Mesendoderm (in vitro differentiated cells): ENCODE results near the gene FKBP2.

Experiments
- DNase-seq: peaks from one replicate; pipeline ENCODE4 v3.0.0; 2013
- H2AK5ac ChIP-seq: 2 replicates; pipeline ENCODE4 v1.6.1; 2013; ENCODE audit warnings: low read length, inconsistent platforms
- H2BK120ac ChIP-seq: 2 replicates; pipeline ENCODE4 v1.6.1; 2013; ENCODE audit warnings: low read depth, mild to moderate bottlenecking, low read length, moderate library complexity, mixed read lengths
- H2BK15ac ChIP-seq: replicated peaks from 2 replicates; pipeline ENCODE4 v1.6.1; 2013; ENCODE audit warnings: low read depth, mild to moderate bottlenecking, moderate library complexity
- H2BK5ac ChIP-seq: 2 replicates; pipeline ENCODE4 v1.6.1; 2013; ENCODE audit warnings: low read length, inconsistent platforms
- H3K18ac ChIP-seq: 2 replicates; pipeline ENCODE4 v1.6.1; 2013; ENCODE audit warnings: mild to moderate bottlenecking, low read length, mixed read lengths
- H3K23ac ChIP-seq: one replicate; pipeline ENCODE4 v1.6.1; 2013; ENCODE audit warnings: low read length
- H3K27ac ChIP-seq: 2 replicates; pipeline ENCODE4 v1.5.1; 2013; ENCODE audit warnings: low read depth, mild to moderate bottlenecking, inconsistent platforms, low read length, moderate library complexity
- H3K27me3 ChIP-seq: 2 replicates; pipeline ENCODE4 v1.6.1; 2013; ENCODE audit warnings: low read length, control low read depth, mild to moderate bottlenecking, inconsistent platforms; ENCODE audit not compliant: insufficient read depth, poor library complexity
- H3K36me3 ChIP-seq: 2 replicates; pipeline ENCODE4 v1.6.1; 2013; ENCODE audit warnings: low read length, inconsistent platforms; ENCODE audit not compliant: control insufficient read depth, insufficient read depth
- H3K4ac ChIP-seq: one replicate; pipeline ENCODE4 v1.6.1; 2013; ENCODE audit warnings: low read depth, mild to moderate bottlenecking, low read length, moderate library complexity
- H3K4me1 ChIP-seq: 2 replicates; pipeline ENCODE4 v1.6.1; 2013; ENCODE audit warnings: low read depth, low read length, inconsistent platforms; ENCODE audit not compliant: control insufficient read depth
- H3K4me2 ChIP-seq: 2 replicates; pipeline ENCODE4 v1.6.1; 2013; ENCODE audit warnings: low read length
- H3K4me3 ChIP-seq: 2 replicates; pipeline ENCODE4 v1.5.1; 2013; ENCODE audit warnings: mild to moderate bottlenecking, low read length
- H3K56ac ChIP-seq: one replicate; pipeline ENCODE4 v1.6.1; 2013; ENCODE audit warnings: low read length
- H3K79me1 ChIP-seq: 2 replicates; pipeline ENCODE4 v1.6.1; 2013; ENCODE audit warnings: low read length, inconsistent platforms
- H3K79me2 ChIP-seq: 2 replicates; pipeline ENCODE4 v1.6.1; 2013; ENCODE audit warnings: mild to moderate bottlenecking, low read length; ENCODE audit not compliant: control insufficient read depth, insufficient read depth
- H3K9ac ChIP-seq: 2 replicates; pipeline ENCODE4 v1.6.1; 2013; ENCODE audit warnings: low read length, inconsistent platforms
- H4K5ac ChIP-seq: one replicate; pipeline ENCODE4 v1.6.1; 2013; ENCODE audit warnings: low read length
- H4K8ac ChIP-seq: one replicate; pipeline ENCODE4 v1.6.1; 2013; ENCODE audit warnings: low read depth, mild to moderate bottlenecking, control low read depth, low read length, moderate library complexity
- WGBS: extraction: QIAGEN DNeasy Blood & Tissue Kit; methylation state at CpG from one replicate; pipeline ENCODE4 v1.1.7; 2013; ENCODE audit warnings: low lambda C conversion rate, missing lambda C conversion rate; ENCODE audit not compliant: insufficient coverage; ENCODE audit errors: extremely low coverage; 5-methylcytosine and 5-hydroxymethylcytosine counted together

Gene FKBP2

GRCh38 chr11:64250415-64251015 lies 9.6 kb downstream of the FKBP2 start:
- Histone ChIP-seq H3K27ac (no peak overlapping the region), H3K4me3 (no peak overlapping the region)
- WGBS, result no CpG with 5 or more reads among the region's 13 CpGs

DNA sequence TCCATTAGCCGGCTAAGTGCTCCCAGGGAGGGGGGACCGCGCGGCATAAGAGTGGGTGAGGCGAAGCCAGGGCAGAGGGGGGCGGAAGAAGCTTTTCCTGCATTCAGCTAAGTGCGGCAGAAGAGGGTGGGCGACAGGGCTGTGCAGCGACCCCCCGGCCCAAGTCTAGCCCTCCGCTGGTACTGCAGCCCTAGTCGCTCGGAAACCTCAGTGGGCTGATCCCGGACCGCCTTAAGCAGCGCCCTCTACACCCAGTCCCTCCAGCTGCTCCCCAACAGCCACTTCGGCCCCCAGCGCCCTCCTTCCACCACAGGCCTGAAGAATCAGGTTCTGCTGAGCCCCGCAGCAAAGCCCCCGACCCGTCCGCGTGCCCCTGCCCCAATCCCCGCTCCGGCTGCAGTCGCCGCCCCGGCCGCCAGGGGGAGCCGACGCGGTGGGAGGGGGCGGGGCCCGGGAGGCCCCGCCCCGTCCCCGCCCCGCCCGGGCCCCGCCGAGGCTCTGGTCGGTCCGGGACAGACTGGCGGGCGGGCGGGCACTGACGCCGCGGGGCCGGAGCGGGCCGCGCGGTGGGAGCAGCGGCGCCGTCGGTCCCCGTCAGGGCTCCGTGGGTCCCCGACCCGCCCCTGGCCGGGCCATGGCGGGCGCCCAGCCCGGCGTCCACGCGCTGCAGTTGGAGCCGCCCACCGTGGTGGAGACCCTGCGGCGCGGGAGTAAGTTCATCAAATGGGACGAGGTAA lies 10.3 kb downstream of the FKBP2 start, which contains the start of gene PLCB3:
Gene PLCB3 (plus strand): TSS at position 515 of the 737 bp plus-strand sequence. CDS start 120 bp downstream, at position 635.
- Histone ChIP-seq H3K9ac (peak within 1 kb of the TSS; percentile 95), H3K23ac (peak within 1 kb of the TSS; percentile 57), H3K79me2 (peaks cover 14% of the 10 kb centered on the region), H4K5ac (no peak within 1 kb of the TSS), H4K8ac (no peak within 1 kb of the TSS), H3K27ac (peak within 1 kb of the TSS; percentile 68), H3K27me3 (no peaks in the 10 kb centered on the region), H3K4ac (peak within 1 kb of the TSS; percentile 75), H2BK15ac (no peak within 1 kb of the TSS), H2BK5ac (no peak within 1 kb of the TSS), H3K4me1 (peaks cover 12% of the 10 kb centered on the region), H3K79me1 (peaks cover 13% of the 10 kb centered on the region), H3K36me3 (peaks cover 4% of the 10 kb centered on the region), H3K56ac (peak within 1 kb of the TSS; percentile 94), H3K18ac (peak within 1 kb of the TSS; percentile 85), H2BK120ac (no peak within 1 kb of the TSS), H3K4me2 (peak within 1 kb of the TSS; percentile 82), H2AK5ac (peak within 1 kb of the TSS; percentile 59), H3K4me3 (peak within 1 kb of the TSS; percentile 82)
- no CpG with 5 or more reads among the region's 75 CpGs for WGBS
- DNase-seq, result peak; percentile 53

More at GRCh38 chr11:64250415-64251015, 9.6 kb downstream of the FKBP2 start:
- Histone ChIP-seq H3K18ac (peak overlapping the region; percentile 85), H4K5ac (no peak overlapping the region), H4K8ac (no peak overlapping the region), H2BK120ac (no peak overlapping the region), H3K56ac (peak overlapping the region; percentile 91), H2AK5ac (no peak overlapping the region), H3K4ac (no peak overlapping the region), H3K36me3 (peaks cover 4% of the 10 kb centered on the region), H3K9ac (peak overlapping the region; percentile 81), H3K4me2 (peak overlapping the region; percentile 65), H3K4me1 (peaks cover 12% of the 10 kb centered on the region), H3K23ac (no peak overlapping the region), H2BK5ac (no peak overlapping the region), H3K27me3 (no peaks in the 10 kb centered on the region), H2BK15ac (no peak overlapping the region), H3K79me1 (peaks cover 13% of the 10 kb centered on the region), H3K79me2 (peaks cover 20% of the 10 kb centered on the region)
- no peak for DNase-seq

GRCh38 chr11:64251753-64252002 lies 10.8 kb downstream of the FKBP2 start:
- no peak for DNase-seq
- Histone ChIP-seq H4K8ac (no peak overlapping the region), H2AK5ac (no peak overlapping the region), H2BK5ac (no peak overlapping the region), H3K56ac (peak overlapping the region; percentile 94), H3K79me2 (peaks cover 12% of the 10 kb centered on the region), H3K27me3 (no peaks in the 10 kb centered on the region), H3K23ac (peak overlapping the region; percentile 57), H4K5ac (no peak overlapping the region), H2BK15ac (no peak overlapping the region), H3K9ac (peak overlapping the region; percentile 95), H3K4me3 (peak overlapping the region; percentile 82), H2BK120ac (no peak overlapping the region), H3K27ac (no peak overlapping the region), H3K79me1 (peaks cover 13% of the 10 kb centered on the region), H3K4ac (peak overlapping the region; percentile 21), H3K36me3 (peaks cover 5% of the 10 kb centered on the region), H3K4me2 (peak overlapping the region; percentile 82), H3K18ac (peak overlapping the region; percentile 16), H3K4me1 (peaks cover 12% of the 10 kb centered on the region)
- no CpG with 5 or more reads among the region's 18 CpGs for WGBS

DNA sequence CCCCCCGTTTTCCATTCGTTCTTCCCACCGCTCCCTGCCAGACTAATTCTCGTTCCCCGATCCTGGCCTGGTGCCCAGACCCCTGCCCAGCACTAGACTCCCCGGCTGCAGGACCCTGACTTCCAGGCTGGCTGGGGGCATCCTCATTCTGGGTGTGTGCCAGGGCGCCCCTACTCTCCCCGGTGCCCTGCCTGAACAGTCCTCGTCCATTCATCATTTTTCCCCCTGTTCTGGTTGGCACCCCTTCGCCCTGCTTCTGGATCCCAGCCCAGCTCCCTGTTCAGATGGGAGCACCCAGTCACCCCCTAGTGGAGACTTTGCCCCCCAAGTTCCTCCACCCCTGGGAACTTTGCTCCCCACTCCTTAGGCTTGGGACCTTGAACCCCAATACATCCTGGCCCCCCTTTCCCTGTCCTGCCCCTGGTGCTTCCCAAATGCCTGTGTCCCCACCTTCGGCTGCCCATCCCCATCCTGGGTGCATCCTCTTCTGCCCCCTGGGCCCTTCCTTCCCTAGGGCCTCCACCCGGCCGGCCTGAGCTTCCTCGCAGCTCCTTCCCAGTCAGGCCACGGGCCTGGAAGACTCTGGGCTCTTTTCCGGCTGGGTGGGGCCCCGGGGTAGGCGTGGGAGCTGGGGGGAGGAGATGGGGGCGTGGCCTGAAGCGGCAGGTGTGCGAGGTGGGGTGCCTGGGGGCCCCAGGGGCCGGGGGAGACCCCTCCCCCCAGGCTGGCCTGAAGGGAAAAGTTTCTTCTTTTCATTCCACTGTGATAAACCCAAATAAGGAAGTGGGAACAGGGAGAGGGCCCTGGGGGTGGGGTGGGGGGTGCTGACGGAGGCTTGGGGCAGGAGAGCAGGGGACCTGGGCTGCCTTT lies 11.3 kb downstream of the FKBP2 start:
- Histone ChIP-seq H3K4me3 (peak overlapping the region; percentile 82), H3K27ac (no peak overlapping the region), H2AK5ac (peak overlapping the region; percentile 59), H4K5ac (no peak overlapping the region), H2BK15ac (no peak overlapping the region), H3K23ac (peak overlapping the region; percentile 57), H3K79me1 (peaks cover 13% of the 10 kb centered on the region), H3K4me1 (peaks cover 12% of the 10 kb centered on the region), H3K79me2 (peaks cover 12% of the 10 kb centered on the region), H3K4me2 (peak overlapping the region; percentile 82), H4K8ac (no peak overlapping the region), H2BK120ac (no peak overlapping the region), H3K56ac (peak overlapping the region; percentile 94), H3K18ac (peak overlapping the region; percentile 16), H3K36me3 (peaks cover 5% of the 10 kb centered on the region), H2BK5ac (no peak overlapping the region), H3K27me3 (no peaks in the 10 kb centered on the region), H3K4ac (peak overlapping the region; percentile 21), H3K9ac (peak overlapping the region; percentile 95)
- WGBS, result no CpG with 5 or more reads among the region's 23 CpGs
- DNase-seq, result peak; percentile 54

GRCh38 chr11:64253043-64253442 lies 12.1 kb downstream of the FKBP2 start:
- Histone ChIP-seq H3K4me3 (no peak overlapping the region), H3K23ac (no peak overlapping the region), H3K79me1 (peaks cover 13% of the 10 kb centered on the region), H3K9ac (no peak overlapping the region), H3K36me3 (peaks cover 5% of the 10 kb centered on the region), H3K79me2 (peaks cover 12% of the 10 kb centered on the region), H2BK15ac (no peak overlapping the region), H2BK5ac (no peak overlapping the region), H3K4me1 (peaks cover 10% of the 10 kb centered on the region), H3K4me2 (no peak overlapping the region), H3K18ac (no peak overlapping the region), H4K5ac (no peak overlapping the region), H2BK120ac (no peak overlapping the region), H3K27me3 (no peaks in the 10 kb centered on the region), H4K8ac (no peak overlapping the region), H2AK5ac (no peak overlapping the region), H3K56ac (peak overlapping the region; percentile 38), H3K27ac (no peak overlapping the region), H3K4ac (no peak overlapping the region)
- no CpG with 5 or more reads among the region's 8 CpGs for WGBS
- no peak for DNase-seq
